Activated CD8-positive, alpha-beta memory T cell treated with anti-CD3 and anti-CD28 coated beads for 36 hours (primary cell): ENCODE results near the gene LONP1. TPM values are rescaled to one million over a fixed set of nuclear protein-coding genes. Genes with fewer than 3 reads are reported as not detected.
"Not testable (repeated sequence)": the region's sequence is repeated elsewhere in the genome, so short reads cannot be mapped to it uniquely, and the experiment has no call there.

Experiments used
- CTCF ChIA-PET: fragments of 350-600 bp; sonication (Branson Sonifier 250); formaldehyde crosslinking; loops from one replicate; lab custom pipeline; 2021; ENCODE audit warnings: antibody characterized with exemption; lab: Charles Lee
- POLR2A ChIA-PET: fragments of 350-600 bp; sonication (Branson Sonifier 250); formaldehyde crosslinking; loops from one replicate; lab custom pipeline; 2021; ENCODE audit warnings: antibody characterized with exemption; lab: Charles Lee
- total RNA-seq, 2 experiments: library from RNA; stranded (reverse); gene quantifications; one replicate each; pipeline ENCODE4 v1.2.3, GENCODE V29; 2021

The LONP1 gene
- 100 to 1,000 TPM; 284 to 290 TPM for total RNA-seq

GRCh38 chr19:5719961-5720790 is at the start of gene LONP1, which contains the start of gene CATSPERD:
TSS of gene LONP1 (minus strand) at chr19:5720146. CDS start at chr19:5720132, 14 bp downstream.
TSS of gene CATSPERD (plus strand) at chr19:5720637. CDS start at chr19:5720738, 101 bp downstream.
- ChIA-PET POLR2A (interaction anchor here (0.5 to 4.4 kb wide), 8 partner anchors 14 to 108 kb away, joined by 3 to 73 read pairs (median 10); partner anchors contain the start of genes DUS3L, RPL36, SAFB and SAFB2), CTCF (interaction anchor here (0.9 to 3.5 kb wide), 7 partner anchors 18 to 83 kb away, joined by 3 to 30 read pairs (median 7); no protein-coding TSS in a partner anchor)

DNA sequence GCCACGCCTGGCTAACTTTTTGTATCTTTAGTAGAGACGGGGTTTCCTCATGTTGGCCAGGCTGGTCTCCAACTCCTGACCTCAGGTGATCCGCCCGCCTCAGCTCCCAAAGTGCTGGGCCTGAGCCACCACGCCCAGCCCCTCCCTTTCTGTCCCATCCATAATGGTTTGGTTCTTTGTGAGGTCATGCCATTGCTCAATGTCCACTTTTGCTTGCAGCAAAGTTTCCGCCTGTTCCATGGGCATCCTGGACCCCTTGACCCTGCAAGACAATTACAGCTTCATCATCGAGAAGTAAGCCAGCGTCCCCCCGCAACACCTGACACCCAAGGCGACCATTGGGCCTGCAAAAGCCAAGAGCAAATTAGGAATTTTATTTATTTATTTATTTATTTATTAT is 48.0 kb upstream of the LONP1 start:
- ChIA-PET POLR2A (no interaction called here), CTCF (interaction anchor here (0.6 kb wide), 1 partner anchor 24 kb away, joined by 3 read pairs; no protein-coding TSS in a partner anchor)

DNA sequence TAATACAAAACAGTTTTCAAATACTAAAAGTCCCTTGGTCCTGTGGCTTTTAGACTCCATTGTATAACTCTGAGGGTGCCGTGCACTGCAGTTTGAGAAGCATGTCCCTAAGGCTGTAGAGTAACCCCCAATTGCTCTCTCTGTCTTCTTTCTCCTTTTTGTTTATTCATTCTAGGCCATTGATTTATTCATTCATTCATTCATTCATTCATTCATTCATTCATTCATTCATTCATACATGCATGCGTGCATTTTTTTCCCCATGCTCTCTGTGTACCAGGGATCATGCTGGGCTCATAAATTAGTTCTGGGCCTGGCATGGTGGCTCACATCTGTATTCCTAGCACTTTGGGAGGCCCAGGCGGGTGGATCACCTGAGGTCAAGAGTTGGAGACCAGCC is 45.3 kb upstream of the LONP1 start:
- ChIA-PET CTCF (no interaction called here), POLR2A (no interaction called here)

- ChIA-PET POLR2A (no interaction called here), CTCF (no interaction called here)
Measured at GRCh38 chr19:5762608-5763217, 42.8 kb upstream of the LONP1 start.

DNA sequence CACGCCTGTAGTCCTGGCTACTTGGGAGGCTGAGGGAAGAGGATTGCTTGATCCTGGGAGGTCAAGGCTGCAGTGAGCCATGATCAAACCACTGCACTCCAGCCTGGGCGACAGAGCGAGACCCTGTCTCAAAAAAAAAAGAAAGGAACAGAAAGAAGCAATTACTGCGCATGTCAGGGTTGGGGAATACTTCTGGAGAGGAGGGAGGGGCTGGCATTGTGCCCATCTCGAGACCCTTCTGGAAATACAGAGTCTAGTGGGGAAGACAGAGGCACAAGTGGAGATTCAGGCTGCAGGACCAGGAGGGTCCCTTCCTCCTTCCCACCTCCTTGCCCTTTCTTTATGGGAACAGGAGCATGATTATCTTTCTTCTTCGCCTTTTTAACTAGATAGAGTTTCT is 33.8 kb upstream of the LONP1 start:
- ChIA-PET POLR2A (no interaction called here), CTCF (no interaction called here)

- ChIA-PET CTCF (no interaction called here), POLR2A (no interaction called here)
Measured at GRCh38 chr19:5751709-5752108, 31.8 kb upstream of the LONP1 start.

- POLR2A ChIA-PET = no interaction called here
- CTCF ChIA-PET = interaction anchor here (0.7 kb wide), 1 partner anchor 762 kb away, joined by 3 read pairs; no protein-coding TSS in a partner anchor
Measured at GRCh38 chr19:5749505-5749904, 29.6 kb upstream of the LONP1 start.

GRCh38 chr19:5748920-5749319 is 29.0 kb upstream of the LONP1 start:
- CTCF ChIA-PET = interaction anchor here (0.6 to 1.0 kb wide), 2 partner anchors 25 to 239 kb away, joined by 3 to 5 read pairs; no protein-coding TSS in a partner anchor
- POLR2A ChIA-PET = not testable (repeated sequence)

DNA sequence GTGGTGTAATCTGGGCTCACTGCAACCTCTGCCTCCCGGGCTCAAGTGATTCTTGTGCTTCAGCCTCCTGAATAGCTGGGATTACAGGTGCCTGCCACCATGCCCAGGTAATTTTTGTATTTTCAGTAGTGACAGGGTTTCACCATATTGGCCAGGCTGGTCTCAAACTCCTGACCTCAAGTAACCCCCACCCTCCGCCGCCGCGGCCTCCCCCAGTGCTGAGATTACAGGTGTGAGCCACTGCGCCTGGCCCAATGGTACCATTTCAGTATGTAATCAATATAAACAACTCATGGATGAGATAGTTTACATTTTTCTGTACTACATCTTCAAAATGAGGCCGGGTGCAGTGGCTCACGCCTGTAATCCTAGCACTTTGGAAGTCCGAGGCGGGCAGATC is 25.1 kb upstream of the LONP1 start:
- POLR2A ChIA-PET, CTCF ChIA-PET: not testable (repeated sequence)

DNA sequence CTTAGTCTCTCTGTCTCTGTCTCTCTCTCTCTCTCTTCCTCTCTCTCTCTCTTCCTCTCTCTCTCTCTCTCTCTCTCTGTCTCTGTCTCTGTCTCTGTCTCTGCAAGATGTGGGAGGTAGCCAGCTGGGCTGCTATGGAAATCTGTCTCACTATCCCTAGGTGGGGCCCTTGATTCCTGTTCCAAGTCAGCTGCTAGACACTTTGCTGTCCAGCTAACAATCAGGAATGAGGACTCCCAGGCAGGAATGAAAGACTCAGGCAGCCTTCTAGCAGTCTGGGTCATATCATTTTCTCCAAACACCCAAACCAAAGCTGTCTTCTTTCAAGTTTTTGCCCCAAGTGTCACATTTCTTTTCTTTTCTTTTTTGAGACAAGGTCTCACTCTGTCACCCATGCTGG is 23.7 kb upstream of the LONP1 start:
- ChIA-PET POLR2A (no interaction called here), CTCF (interaction anchor here (0.6 kb wide), 1 partner anchor 24 kb away, joined by 3 read pairs; no protein-coding TSS in a partner anchor)

DNA sequence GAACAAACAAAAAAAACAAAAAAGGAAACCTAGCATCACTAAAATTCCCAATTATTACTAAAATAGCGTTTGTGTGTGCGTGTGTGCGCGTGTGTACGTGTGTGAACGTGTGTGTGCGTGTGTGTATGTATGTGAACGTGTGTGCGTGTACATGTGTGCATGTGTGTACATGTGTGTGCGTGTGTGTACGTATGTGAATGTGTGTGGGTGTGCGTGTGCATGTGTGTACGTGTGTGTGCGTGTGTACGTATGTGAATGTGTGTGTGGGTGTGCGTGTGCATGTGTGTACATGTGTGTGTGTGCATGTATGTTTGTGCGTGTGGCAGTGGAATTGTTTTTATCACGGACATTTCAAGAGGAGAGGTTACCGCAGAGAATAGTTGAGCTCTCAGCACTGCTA is 22.1 kb upstream of the LONP1 start:
- POLR2A ChIA-PET = no interaction called here
- CTCF ChIA-PET = no interaction called here

DNA sequence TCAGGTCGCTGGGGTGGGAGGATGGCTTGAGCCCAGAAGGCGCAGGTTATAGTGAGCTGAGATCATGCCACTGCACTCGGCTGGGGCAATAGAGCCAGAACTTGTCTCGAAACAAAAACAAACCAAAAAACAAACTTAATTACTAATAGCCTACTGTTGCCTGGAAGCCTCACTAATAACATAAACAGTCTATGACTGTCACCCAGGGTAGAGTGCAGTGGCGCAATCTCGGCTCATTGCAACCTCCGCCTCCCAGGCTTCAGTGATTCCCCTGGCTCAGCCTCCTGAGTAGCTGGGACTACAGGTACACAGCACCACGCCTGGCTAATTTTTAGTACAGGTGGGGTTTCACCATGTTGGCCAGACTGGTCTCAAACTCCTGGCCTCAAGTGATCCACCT is 18.5 kb upstream of the LONP1 start:
- POLR2A ChIA-PET = interaction anchor here (0.6 kb wide), 1 partner anchor 38 kb away, joined by 4 read pairs; no protein-coding TSS in a partner anchor
- CTCF ChIA-PET = interaction anchor here (0.6 kb wide), 1 partner anchor 18 kb away, joined by 3 read pairs; the partner anchor contains the start of genes CATSPERD and LONP1

- CTCF ChIA-PET, POLR2A ChIA-PET: not testable (repeated sequence)
Measured at GRCh38 chr19:5733172-5733571, 13.2 kb upstream of the LONP1 start.

- CTCF ChIA-PET = no interaction called here
- POLR2A ChIA-PET = no interaction called here
Measured at GRCh38 chr19:5727453-5728050, 7.6 kb upstream of the LONP1 start.

DNA sequence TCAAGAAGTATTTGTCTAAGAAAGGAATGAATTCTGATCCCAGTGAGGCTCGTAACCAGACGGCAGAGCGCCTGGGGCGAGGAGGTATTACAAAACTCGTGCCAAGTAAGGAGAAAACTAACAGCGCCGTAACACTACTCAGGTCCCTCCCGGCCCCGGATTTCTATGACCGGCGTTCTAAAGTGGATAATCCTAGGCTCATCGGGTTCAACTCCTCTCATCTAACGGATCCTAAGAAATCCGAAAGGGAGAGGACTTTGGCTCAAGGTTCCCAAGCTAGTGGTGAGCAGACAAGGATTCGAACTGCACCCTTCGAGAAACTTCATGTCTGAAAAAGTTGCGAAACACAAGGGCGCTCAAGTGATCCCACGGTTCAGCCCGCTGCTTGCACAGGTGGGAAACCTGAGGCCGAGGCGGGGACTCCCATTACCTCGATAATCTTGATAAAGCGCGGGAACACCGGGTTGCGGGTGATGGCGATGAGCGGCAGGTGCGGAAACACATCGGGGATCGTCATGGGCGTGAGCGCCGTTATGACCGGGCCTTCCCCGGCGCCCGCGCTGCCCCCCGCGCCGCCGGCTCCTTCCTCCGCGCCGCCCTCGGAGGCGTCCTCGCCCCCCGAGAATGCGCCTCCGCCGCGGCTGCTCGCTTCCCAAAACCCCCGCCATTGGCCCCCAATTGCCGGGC is 529 bp downstream of the LONP1 start:
- CTCF ChIA-PET = interaction anchor here (0.9 to 3.5 kb wide), 6 partner anchors 10 to 85 kb away, joined by 4 to 30 read pairs (median 6); partner anchors contain the start of gene RPL36
- POLR2A ChIA-PET = interaction anchor here (0.6 to 4.4 kb wide), 11 partner anchors 12 to 742 kb away, joined by 3 to 73 read pairs (median 12); partner anchors contain the start of genes DUS3L, NDUFA11, RPL36 and SAFB

DNA sequence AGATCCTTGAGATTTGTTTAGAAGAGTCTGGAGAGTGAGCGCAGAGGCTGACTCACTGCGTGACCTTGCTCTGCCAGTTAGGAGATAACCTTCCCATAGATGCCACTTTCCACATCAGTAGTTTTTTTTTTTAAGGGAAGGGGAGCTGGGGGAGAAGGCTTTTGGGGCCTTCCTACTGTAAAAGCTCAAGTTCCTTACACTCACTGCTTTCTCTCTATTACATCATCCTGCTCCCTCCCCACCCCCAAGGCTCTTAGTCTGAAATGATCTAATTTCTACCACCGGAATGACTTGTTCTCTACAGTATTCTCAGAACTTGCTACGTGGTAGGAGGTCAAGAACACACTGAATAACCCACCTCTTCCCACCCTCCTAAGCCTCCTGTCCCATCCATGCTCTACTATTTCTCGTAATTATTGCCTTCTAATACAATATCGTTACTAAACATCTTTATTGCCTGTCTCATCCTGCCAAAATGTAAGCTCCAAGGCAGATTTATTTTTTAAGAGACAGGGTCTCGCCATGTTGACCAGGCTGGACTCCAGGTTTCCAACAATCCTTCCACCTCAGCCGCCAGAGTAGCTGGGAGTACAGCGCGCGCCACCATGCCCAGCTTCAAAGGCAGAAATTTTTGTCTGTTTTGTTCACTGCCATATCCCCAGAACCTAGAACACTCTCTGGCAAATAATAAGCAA is 1.2 kb downstream of the LONP1 start:
- CTCF ChIA-PET = interaction anchor here (0.6 to 3.5 kb wide), 7 partner anchors 9 to 1579 kb away, joined by 3 to 30 read pairs (median 5); partner anchors contain the start of gene RPL36
- POLR2A ChIA-PET = interaction anchor here (0.6 to 4.4 kb wide), 19 partner anchors 9 to 1478 kb away, joined by 3 to 73 read pairs (median 5); partner anchors contain the start of genes DUS3L, NDUFA11, RPL36 and SAFB

DNA sequence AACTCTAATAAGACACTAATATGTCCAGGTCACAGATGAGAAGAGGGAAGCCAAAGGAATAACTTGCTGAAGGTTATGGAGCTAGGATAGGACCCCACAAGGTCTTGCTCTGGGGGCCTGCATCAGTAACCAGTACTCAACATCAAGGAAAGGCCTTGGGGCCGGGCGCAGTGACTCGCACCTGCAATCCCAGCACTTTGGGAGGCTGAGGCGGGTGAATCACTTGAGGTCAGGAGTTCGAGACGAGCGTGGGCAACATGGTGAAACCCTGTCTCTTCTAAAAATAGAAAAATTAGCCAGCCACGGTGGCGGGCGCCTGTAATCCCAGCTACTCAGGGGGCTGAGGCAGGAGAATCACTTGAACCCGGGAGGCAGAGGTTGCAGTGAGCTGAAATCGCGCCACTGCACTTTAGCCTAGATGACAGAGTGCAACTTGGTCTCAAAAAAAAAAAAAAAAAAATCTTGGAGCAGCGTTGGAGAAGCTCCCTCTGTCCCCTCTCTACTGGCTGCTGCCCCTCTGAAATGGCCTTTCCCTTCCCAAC is 1.8 kb downstream of the LONP1 start:
- ChIA-PET CTCF (interaction anchor here (0.6 to 3.5 kb wide), 7 partner anchors 9 to 1578 kb away, joined by 3 to 30 read pairs (median 6); partner anchors contain the start of gene RPL36), POLR2A (interaction anchor here (0.6 to 4.4 kb wide), 16 partner anchors 8 to 1479 kb away, joined by 3 to 73 read pairs (median 5); partner anchors contain the start of genes DUS3L, NDUFA11, RPL36 and SAFB)
